NCI-H1105 treated with DMSO at 0.1 percent for 48 hours (cell line): ENCODE measurements around the gene FOXJ2.
"Not testable (repeated sequence)": the region's sequence is repeated elsewhere in the genome, so short reads cannot be mapped to it uniquely, and the experiment has no call there.

Source experiments
- DNase-seq: peaks from one replicate; lab custom pipeline; 2025; lab: John Stamatoyannopoulos, UW

The FOXJ2 gene

GRCh38 chr12:8032242-8033152 lies at the start of gene FOXJ2:
FOXJ2 (plus strand) TSS chr12:8032716; CDS start chr12:8039833, 7,117 bp downstream.
- DNase-seq: peak; percentile 53

DNA sequence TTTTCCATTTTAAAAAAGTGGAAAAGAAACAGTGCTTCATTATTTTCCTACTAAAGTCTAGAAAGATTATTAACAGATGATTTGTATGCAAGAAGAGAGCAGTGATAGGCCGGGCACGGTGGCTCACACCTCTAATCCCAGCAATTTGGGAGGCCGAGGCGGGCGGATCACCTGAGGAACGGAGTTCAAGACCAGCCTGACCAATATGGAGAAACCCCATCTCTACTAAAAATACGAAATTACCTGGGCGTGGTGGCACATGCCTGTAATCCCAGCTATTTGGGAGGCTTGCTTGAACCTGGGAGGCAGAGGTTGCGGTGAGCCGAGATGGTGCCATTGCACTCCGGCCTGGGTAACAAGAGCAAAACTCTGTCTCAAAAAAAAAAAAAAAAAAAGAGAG lies 49.5 kb upstream of the FOXJ2 start:
- not testable (repeated sequence) for DNase-seq

GRCh38 chr12:7983460-7983859 lies 49.1 kb upstream of the FOXJ2 start:
- DNase-seq: not testable (repeated sequence)

DNA sequence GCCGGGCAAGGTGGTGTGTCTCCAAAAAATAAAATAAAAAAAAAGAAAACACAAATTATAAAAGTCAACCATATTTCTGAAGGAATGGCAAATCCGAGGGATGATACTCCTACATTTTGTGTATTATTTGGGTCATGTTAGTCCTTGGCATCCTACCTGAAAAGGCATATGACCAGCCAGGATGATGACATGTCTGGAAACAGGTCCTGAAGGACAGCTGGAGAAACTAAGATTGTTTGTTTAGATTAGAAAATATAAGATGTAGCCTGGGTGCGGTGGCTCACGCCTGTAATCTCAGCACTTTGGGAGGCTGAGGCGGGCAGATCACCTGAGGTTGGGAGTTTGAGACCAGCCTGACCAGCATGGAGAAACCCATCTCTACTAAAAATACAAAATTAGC lies 47.6 kb upstream of the FOXJ2 start:
- no peak for DNase-seq

GRCh38 chr12:7985802-7986418 lies 46.6 kb upstream of the FOXJ2 start:
- no peak for DNase-seq

DNA sequence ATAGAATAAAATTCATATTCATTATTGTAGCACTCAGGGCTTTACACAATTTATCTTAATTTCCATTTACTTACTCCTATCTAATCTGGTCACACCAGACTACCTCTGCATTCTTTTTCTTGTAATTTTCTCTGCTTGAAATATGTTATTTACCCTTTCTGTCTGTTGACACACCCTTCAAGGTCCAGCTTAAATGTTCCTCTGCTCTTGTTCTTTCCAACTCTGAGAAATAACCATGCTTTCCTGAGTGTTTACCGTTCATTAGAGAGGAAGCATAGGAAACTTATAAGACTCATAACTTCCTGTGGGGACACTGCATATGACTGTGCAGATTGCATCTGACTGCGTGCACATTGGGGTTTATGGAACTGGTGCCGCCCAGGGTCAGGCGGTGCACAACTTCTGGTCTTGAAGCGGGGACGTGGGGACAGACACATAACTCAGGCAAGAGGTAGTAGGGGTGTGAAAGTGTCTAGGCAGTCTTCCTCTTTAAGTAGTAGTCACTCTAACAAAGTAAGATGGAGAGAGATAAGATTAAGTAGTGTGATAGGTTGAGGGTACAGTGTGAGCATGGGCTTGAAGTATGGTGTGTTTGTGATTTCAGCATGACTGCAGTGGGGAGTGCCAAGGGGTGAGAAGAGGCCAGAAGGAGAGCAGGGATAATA lies 42.6 kb upstream of the FOXJ2 start:
- no peak for DNase-seq

DNA sequence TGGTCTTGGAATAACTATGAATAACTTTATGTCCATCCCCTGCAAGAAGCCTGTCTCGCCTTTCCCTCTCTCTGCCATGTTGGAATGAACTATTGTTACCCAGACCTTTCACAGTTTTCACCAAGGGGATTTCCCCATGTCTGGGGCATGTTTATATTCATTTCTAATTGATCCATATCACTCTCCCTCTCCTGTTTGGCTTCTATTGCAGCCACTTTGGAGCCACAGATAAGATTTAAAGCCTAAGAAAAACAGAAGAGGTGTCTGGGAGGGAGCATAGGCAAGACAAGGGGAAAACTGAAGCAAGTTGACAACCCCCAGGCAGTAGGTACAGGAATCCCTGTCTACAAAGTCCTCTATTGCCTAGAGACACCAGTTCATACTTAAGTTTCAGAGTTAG lies 41.0 kb upstream of the FOXJ2 start:
- DNase-seq: no peak

DNA sequence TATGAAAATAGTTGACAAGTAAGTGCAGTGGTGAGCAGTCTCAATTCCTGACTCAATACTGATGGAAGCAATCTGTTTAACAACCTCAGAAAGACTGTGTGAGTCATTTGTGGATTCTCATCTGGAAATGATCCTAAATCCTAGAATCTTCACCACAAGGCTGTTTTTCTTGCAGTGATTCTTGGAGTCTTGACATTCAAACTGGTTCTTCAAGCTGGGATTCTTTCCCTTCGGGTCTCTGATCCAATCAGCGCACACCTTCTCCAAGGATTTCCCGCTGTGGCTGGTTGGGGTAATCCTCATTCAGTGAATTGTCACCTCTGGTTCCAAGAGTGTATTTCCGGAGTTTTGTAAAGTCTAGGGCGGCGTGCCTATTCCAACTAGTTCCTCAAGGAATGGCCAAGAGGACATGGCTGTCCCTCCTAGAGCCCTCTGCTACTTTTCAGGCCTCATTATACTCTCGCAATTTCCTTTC lies 37.7 kb upstream of the FOXJ2 start:
- no peak for DNase-seq

- DNase-seq: peak; percentile 66
Measured at GRCh38 chr12:7995266-7995963, 37.1 kb upstream of the FOXJ2 start.

DNA sequence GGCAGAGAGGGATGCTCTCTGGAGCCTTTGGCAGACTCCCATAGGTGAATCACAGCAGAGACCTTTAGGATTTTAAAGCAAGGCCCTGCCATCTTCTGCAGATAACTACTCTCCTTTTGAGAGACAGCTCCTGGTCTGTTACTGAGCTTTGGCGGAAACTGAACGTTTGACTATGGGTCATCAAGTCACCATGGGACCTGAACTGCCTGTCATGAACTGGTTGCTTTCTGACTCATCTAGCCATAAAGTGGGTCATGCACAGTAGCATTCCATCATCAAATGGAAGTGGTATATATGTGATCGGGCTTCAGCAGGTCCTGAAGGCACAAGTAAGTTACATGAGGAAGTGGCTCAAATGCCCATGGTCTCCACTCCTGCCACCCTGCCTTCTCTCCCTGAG lies 31.7 kb upstream of the FOXJ2 start:
- DNase-seq: not testable (repeated sequence)

GRCh38 chr12:8001496-8001895 lies 31.0 kb upstream of the FOXJ2 start:
- not testable (repeated sequence) for DNase-seq

- DNase-seq: not testable (repeated sequence)
Measured at GRCh38 chr12:8004897-8005296, 27.6 kb upstream of the FOXJ2 start.

GRCh38 chr12:8011331-8011730 lies 21.2 kb upstream of the FOXJ2 start:
- DNase-seq: peak; percentile 2

DNA sequence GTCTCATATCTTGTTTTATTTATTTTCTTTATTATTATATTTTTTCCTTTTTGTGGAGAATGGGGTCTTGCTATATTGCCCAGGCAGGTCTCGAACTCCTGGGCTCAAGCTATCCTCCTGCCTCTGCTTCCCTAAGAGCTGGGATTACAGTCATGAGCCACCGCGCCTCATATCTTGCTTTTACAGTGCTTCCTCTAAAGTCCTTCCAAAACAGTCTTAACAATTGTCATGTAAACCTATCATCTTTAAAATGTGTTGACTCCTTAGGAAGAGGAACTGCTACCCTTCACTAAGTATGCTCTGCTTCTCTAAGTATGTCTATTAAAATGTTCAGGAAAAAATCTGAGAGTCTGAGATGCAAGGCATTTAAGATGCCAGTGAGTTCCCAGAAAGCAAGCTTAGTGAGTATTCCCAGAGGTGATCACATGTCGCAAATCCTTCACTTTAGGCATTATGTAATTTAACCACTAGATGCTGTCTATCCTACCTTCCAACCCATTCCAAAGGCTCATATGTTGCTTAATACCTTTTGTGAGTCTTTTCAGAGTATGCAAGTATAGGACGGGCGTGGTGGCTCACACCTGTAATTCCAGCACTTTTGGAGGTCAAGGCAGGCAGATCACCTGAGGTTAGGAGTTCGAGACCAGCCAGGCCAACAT lies 19.7 kb upstream of the FOXJ2 start:
- DNase-seq: no peak

DNA sequence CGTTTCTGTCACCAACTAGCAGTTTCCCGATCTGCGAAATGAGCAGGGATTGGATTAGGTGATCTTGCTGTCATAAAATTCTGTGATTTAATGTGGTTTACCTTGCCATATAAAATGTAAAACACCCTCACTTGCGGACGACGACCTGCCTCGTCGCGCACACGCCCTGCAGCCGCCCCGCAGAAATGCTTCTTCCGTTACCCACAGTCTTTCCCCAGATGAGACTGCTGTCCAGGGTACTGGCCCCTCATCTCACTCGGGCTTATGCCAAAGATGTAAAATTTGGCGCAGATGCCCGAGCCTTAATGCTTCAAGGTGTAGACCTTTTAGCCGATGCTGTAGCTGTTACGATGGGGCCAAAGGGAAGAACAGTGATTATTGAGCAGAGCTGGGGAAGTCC lies 17.7 kb upstream of the FOXJ2 start:
- DNase-seq: no peak

DNA sequence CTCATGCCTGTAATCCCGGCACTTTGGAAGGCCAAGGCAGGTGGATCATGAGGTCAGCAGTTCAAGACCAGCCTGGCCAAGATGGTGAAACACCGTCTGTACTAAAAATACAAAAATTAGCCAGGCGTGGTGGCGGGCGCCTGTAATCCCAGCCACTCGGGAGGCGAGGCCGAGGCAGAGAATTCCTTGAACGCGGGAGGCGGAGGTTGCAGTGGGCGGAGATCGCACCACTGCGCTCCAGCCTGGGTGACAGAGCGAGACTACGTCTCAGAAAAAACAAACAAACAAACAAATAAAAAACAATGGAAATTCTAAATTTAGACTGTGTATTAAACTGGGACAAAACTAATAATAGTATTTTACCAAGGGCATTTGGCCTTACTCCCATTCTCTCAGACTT lies 14.3 kb upstream of the FOXJ2 start:
- not testable (repeated sequence) for DNase-seq

GRCh38 chr12:8018666-8019581 lies 13.6 kb upstream of the FOXJ2 start:
- no peak for DNase-seq

GRCh38 chr12:8026291-8026900 lies 6.1 kb upstream of the FOXJ2 start:
- peak; percentile 97 for DNase-seq

DNA sequence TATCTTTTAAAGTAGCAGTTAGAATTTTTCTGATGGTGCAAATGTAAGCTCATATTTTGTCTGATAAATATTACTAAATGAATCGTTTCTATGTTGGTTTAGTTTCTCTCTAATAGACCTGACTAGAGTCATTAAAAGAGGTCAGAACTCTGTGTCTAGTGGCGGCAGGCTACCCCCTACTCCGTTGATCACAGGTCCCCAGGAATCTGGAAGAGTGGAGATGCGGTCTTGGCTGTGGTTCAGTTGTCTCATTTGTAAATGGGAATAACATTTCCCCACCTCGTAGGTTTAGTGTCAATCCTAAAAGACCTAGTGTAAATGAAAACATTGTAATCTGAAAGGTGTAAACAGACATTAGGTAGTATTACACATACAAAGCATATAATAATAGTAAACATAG lies 4.7 kb upstream of the FOXJ2 start:
- DNase-seq: no peak

GRCh38 chr12:8028267-8028666 lies 4.2 kb upstream of the FOXJ2 start:
- no peak for DNase-seq
